IPS-15b (cell line): Measurements from ENCODE around the gene MICAL2.

ENCODE experiments used
- H3K27me3 ChIP-seq: one replicate; pipeline ENCODE4 v1.6.1; 2013; ENCODE audit warnings: low read length; ENCODE audit not compliant: control insufficient read depth, insufficient read depth
- H3K36me3 ChIP-seq: one replicate; pipeline ENCODE4 v1.6.1; 2013; ENCODE audit warnings: low read length; ENCODE audit not compliant: control insufficient read depth, insufficient read depth
- H3K4me1 ChIP-seq: one replicate; pipeline ENCODE4 v1.6.1; 2013; ENCODE audit warnings: mild to moderate bottlenecking, low read length; ENCODE audit not compliant: control insufficient read depth, insufficient read depth
- H3K4me3 ChIP-seq: one replicate; pipeline ENCODE4 v1.5.1; 2013; ENCODE audit warnings: low read depth, low read length
- H3K9ac ChIP-seq: one replicate; pipeline ENCODE4 v1.6.1; 2013; ENCODE audit warnings: low read depth, mild to moderate bottlenecking, low read length
- H3K9me3 ChIP-seq: one replicate; pipeline ENCODE4 v1.6.1; 2013; ENCODE audit warnings: mild to moderate bottlenecking, low read length; ENCODE audit not compliant: control insufficient read depth, insufficient read depth

Gene MICAL2

DNA sequence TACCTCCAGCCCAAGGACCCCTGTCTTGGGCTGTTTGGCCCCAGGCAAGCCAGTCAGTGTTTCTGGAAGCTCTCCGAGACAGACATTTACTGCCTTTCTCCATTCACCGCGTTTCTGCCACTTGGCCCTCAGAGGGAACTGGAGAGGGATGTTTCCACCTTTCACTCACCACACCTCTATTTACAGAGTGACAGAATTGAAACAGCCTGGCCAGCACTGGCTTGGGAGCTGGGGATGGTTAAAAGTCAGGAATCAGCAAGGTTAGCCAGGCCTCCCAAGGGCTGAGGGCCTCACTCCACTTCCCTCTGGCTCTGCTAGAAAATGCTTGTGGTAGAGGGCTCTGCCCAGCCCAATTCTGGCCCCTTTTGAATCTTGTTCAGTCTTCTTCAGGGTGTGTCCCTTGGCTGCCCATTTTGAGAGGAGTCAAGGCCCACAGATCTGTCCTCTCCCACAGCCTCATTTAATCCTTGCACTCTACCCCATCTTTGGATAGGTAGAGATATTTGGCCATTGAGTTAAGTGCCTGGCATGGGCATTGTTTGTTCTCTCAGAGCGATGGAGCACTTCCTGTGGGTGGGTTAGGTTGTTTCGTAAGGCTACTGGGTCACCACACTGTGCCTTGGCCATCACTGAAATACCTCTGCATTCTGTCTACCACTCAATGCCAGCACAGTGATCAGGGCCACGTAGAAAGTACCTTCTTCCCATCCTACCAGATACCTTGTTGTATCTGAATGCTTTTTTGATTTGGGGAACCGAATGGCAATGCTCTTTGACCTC, 119.2 kb downstream of the MICAL2 start:
- no peaks in the 10 kb centered on the region for H3K9me3 ChIP-seq
- H3K4me3 ChIP-seq, result no peak overlapping the region
- no peaks in the 10 kb centered on the region for H3K27me3 ChIP-seq
- no peaks in the 10 kb centered on the region for H3K36me3 ChIP-seq
- H3K9ac ChIP-seq, result no peak overlapping the region
- H3K4me1 ChIP-seq, result no peaks in the 10 kb centered on the region

- H3K4me1 ChIP-seq, result no peaks in the 10 kb centered on the region
- H3K4me3 ChIP-seq, result no peak overlapping the region
- H3K36me3 ChIP-seq, result no peaks in the 10 kb centered on the region
- H3K9me3 ChIP-seq, result no peaks in the 10 kb centered on the region
- no peak overlapping the region for H3K9ac ChIP-seq
- no peaks in the 10 kb centered on the region for H3K27me3 ChIP-seq
Measured at GRCh38 chr11:12232160-12232559, 121.8 kb downstream of the MICAL2 start.

DNA sequence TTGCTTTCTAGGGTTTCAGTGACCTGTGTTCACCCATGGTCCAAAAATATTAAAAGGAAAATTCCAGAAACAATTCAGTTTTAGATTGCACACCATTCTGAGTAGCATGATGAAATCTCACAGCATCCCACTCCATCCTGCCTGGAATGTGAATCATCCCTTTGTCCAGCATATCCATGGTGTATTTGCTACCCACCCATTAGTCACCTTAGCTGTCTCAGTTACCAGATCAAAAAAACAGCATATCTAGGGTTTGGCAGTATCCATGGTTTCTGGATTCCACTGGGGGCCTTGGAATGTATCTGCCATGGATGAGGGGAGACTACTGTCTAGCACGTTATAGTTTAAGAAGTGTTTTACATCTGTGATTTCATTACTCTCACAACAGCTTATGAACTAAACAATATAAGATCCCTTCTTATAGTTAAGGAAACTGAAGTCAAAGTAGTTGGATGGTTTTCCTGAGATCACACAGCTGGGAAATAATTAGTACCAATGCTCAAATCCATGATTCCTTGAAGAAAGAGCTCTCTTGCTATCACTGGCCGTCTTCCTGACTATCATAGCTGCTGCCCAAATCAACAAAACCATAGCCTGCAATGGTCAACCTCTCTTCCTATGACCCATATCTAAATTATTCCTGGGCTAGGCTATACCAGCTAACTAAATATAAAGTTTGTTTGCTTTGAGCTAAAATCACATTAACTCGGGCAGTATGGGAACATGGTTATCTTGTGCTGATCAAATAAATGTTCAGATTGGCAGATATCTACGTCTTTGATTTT, 122.6 kb downstream of the MICAL2 start:
- H3K9me3 ChIP-seq, result no peaks in the 10 kb centered on the region
- H3K36me3 ChIP-seq, result no peaks in the 10 kb centered on the region
- H3K4me1 ChIP-seq, result no peaks in the 10 kb centered on the region
- no peaks in the 10 kb centered on the region for H3K27me3 ChIP-seq
- H3K4me3 ChIP-seq, result no peak overlapping the region
- H3K9ac ChIP-seq, result no peak overlapping the region

DNA sequence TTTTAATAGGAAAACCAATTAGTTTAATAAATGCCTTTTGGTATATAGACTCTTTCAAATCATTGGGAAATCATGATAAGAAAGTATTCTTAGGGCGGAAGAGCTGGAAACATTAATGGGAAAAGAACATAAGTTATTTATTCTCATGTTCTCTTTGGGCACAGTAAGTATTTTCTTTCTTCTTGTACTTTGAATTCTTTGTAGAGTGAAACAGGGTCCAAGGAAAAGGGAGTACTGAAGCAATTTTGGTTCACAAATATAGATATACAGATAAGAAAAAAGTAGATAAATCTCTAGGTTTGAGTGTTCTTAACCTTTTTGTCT, 123.2 kb downstream of the MICAL2 start:
- no peaks in the 10 kb centered on the region for H3K27me3 ChIP-seq
- H3K4me1 ChIP-seq, result no peaks in the 10 kb centered on the region
- no peak overlapping the region for H3K9ac ChIP-seq
- H3K36me3 ChIP-seq, result no peaks in the 10 kb centered on the region
- no peak overlapping the region for H3K4me3 ChIP-seq
- H3K9me3 ChIP-seq, result no peaks in the 10 kb centered on the region

GRCh38 chr11:12234221-12234620, 123.8 kb downstream of the MICAL2 start:
- Histone ChIP-seq H3K4me1 (no peaks in the 10 kb centered on the region), H3K9ac (no peak overlapping the region), H3K9me3 (no peaks in the 10 kb centered on the region), H3K36me3 (no peaks in the 10 kb centered on the region), H3K4me3 (no peak overlapping the region), H3K27me3 (no peaks in the 10 kb centered on the region)

DNA sequence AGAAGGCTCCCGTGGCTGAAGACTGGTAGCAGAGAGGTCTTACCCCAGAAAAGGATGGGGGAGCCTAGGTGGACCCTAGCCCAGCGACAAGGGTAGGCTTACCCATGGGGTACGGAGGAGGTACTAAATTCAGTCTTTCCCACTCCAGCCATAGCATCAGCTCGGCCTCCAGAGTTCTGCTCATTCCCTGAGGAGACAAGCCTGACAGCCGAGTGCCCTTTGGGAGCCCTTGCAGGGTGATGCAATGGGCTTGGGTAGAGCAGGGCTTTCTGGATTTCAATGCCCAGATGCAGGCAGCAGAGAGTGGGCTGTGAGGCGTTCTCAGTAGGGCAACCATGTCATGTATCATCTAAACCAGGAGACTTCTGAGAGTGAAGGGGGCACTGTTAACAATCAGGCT, 124.7 kb downstream of the MICAL2 start:
- Histone ChIP-seq H3K9me3 (no peaks in the 10 kb centered on the region), H3K4me3 (no peak overlapping the region), H3K36me3 (no peaks in the 10 kb centered on the region), H3K27me3 (no peaks in the 10 kb centered on the region), H3K4me1 (no peaks in the 10 kb centered on the region), H3K9ac (no peak overlapping the region)

DNA sequence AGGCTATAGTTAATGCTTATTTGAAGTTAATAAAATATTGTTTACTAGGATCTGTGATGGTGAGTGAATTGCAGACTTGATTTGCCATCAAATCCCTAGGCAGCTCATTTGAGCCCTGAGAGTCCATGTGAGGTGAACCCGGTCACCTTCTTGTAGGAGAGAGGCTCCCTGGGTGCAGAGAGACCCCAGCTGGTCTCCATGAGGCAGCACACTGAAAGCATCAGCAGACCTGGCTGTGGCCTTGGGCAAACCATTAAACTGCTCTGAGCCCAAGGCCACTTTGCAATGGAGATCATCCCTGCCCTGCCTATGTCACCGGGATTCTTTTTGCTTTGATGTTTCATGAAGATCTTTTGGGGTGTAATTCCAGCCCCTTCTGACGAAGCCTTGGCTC, 125.2 kb downstream of the MICAL2 start:
- H3K9me3 ChIP-seq, result no peaks in the 10 kb centered on the region
- H3K4me1 ChIP-seq, result no peaks in the 10 kb centered on the region
- H3K36me3 ChIP-seq, result no peaks in the 10 kb centered on the region
- no peak overlapping the region for H3K9ac ChIP-seq
- H3K4me3 ChIP-seq, result no peak overlapping the region
- no peaks in the 10 kb centered on the region for H3K27me3 ChIP-seq

DNA sequence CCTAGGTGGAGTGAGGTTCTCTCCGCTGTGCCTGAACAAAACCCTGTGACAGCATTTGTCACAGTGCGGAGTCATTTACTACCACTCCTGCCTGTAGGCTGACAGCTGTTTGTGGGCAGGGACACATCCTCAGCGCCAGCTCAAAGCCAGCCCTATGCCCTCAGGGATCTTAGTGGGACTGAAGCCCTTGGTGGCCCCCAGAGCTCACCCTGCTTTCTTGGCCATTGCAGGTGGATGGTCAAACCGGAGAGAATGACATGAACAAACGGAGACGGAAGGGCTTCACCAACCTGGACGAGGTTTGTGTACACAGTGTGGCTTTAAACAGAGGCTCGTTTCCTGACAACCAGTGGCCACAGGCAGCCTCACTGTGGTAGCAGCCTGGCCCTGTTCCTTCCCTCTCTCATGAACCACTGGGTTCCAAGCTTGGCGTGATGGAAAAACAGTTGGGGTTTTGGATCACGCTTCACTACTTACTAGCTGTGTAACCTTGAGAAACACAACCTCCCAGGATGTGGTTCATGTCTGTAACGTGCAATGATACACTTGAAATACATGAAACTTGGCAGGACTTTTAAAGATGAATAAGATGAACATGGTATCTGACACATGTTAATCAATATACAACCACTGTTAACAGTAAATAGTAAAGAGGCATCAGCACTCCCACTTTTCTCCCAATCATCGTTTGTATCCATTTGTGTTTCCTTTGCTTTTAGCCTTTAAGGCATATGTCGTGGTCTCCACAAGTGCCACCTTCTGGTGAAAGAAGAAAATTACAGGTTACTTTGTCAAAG, 125.8 kb downstream of the MICAL2 start:
- no peak overlapping the region for H3K4me3 ChIP-seq
- H3K36me3 ChIP-seq, result no peaks in the 10 kb centered on the region
- no peaks in the 10 kb centered on the region for H3K4me1 ChIP-seq
- no peak overlapping the region for H3K9ac ChIP-seq
- H3K9me3 ChIP-seq, result no peaks in the 10 kb centered on the region
- H3K27me3 ChIP-seq, result no peaks in the 10 kb centered on the region

DNA sequence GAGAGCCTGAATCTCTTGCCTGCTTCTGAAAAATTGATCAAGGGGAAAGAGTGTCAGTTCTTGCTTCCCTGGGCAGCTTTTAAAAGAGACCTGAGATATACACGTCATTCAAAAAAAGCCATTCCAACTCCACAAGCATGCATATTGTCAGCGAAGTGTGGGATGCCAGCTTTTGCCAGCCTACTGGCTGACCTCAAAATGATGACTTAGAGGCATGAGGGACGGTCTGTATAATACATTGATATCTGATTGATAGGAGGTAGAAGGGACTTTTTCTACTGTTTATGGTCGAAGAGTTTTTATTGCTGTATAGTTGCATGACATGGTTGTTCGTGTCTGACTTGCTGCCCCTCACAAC, 126.3 kb downstream of the MICAL2 start:
- Histone ChIP-seq H3K36me3 (no peaks in the 10 kb centered on the region), H3K4me3 (no peak overlapping the region), H3K4me1 (peaks cover 2% of the 10 kb centered on the region), H3K27me3 (no peaks in the 10 kb centered on the region), H3K9ac (no peak overlapping the region), H3K9me3 (no peaks in the 10 kb centered on the region)

DNA sequence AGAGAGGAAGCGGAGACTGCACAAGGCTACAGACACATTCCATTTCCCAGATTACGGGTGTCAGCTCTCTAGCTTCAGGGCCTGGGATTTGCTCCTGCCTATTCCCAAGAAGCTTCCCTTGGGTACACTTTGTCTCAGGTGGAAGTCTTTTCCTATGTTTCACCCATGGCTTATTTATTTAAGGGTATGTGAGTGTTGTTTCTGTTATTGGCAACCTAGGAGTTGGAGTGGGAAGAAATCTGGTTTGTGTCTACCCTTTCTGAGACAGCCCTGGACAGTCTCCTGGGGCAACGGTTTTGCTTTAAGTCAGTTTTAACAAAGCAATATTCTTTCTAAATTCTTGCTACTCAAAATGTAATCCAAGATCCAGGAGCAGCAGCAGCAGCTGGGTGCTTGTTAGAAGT, 127.0 kb downstream of the MICAL2 start:
- Histone ChIP-seq H3K27me3 (no peaks in the 10 kb centered on the region), H3K4me3 (no peak overlapping the region), H3K9me3 (no peaks in the 10 kb centered on the region), H3K36me3 (no peaks in the 10 kb centered on the region), H3K4me1 (peaks cover 2% of the 10 kb centered on the region), H3K9ac (no peak overlapping the region)

DNA sequence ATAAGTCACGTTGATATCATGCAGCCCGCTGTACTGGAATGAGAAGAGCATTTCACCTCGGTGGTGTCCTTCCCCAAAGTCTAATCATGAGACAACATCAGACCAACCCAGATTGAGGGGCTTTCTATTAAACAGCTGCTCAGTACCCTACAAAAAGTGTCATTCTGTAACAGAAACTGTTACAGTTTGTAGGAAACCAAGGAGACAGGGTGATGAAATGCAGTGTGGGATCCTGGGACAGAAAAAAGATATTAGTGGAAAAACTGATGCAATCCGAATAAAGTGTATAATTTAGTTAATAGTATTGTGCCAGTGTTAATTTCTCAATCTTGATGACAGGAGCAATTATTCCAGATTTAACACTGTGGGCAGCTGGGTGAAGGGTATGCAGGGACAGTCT, 128.0 kb downstream of the MICAL2 start:
- Histone ChIP-seq H3K9ac (no peak overlapping the region), H3K9me3 (no peaks in the 10 kb centered on the region), H3K4me3 (no peak overlapping the region), H3K36me3 (no peaks in the 10 kb centered on the region), H3K4me1 (peaks cover 5% of the 10 kb centered on the region), H3K27me3 (no peaks in the 10 kb centered on the region)

GRCh38 chr11:12239396-12239795, 129.0 kb downstream of the MICAL2 start:
- peaks cover 5% of the 10 kb centered on the region for H3K4me1 ChIP-seq
- no peaks in the 10 kb centered on the region for H3K36me3 ChIP-seq
- H3K9me3 ChIP-seq, result no peaks in the 10 kb centered on the region
- H3K27me3 ChIP-seq, result no peaks in the 10 kb centered on the region
- no peak overlapping the region for H3K9ac ChIP-seq
- no peak overlapping the region for H3K4me3 ChIP-seq
